ENCODE measurements around the gene TLX2. TPM values are rescaled to one million over a fixed set of nuclear protein-coding genes. Genes with fewer than 3 reads are reported as not detected.

The TLX2 gene
- total RNA-seq, 1 experiment from 2014 or later, result 0.68 TPM

GRCh38 chr2:74493546-74493945 is 20.7 kb upstream of the TLX2 start:
- intact Hi-C loops (cut with micrococcal nuclease; ENCODE audit: unreplicated experiment), result no loop called here
- ChIA-PET POLR2A (interaction anchor here (1.2 kb wide), 1 partner anchor 51 kb away, joined by 4 read pairs; no protein-coding TSS in a partner anchor), CTCF (interaction anchor here (0.6 kb wide), 1 partner anchor 11 kb away, joined by 3 read pairs; the partner anchor contains the start of genes CCDC142 and TTC31)
- TF ChIP-seq CTCF (IDR thresholded peaks at IDR 0.05; ENCODE audit: insufficient read depth in 1 of 2, low read depth in 1 of 2, low read length in 1 of 2, severe bottlenecking in 1 of 2, unreplicated experiment in 1 of 2), result no peak
- Mint-ChIP-seq H3K4me1 (ENCODE audit: low read depth, unreplicated experiment) (peaks cover 10% of the 10 kb centered on the region), H3K4me3 (ENCODE audit: unreplicated experiment) (no peak overlapping the region), H3K27me3 (ENCODE audit: insufficient read depth, unreplicated experiment) (no peaks in the 10 kb centered on the region), H3K36me3 (ENCODE audit: insufficient read depth, unreplicated experiment) (peaks cover 42% of the 10 kb centered on the region), H3K27ac (ENCODE audit: unreplicated experiment) (no peak overlapping the region), H3K9me3 (ENCODE audit: unreplicated experiment) (no peaks in the 10 kb centered on the region)
- peaks cover 3% of the 10 kb centered on the region; the same call in 1 of the 2 replicates for H3K36me3 ChIP-seq (ENCODE audit: control insufficient read depth, insufficient read depth, low read length)
- H3K4me3 ChIP-seq (ENCODE audit: low read depth, low read length), result no peak overlapping the region
- no peaks in the 10 kb centered on the region for H3K9me3 ChIP-seq
- no TSS peak for BruUV-seq (replicated peaks)
- H3K27me3 ChIP-seq (replicated peaks; ENCODE audit: control insufficient read depth, insufficient read depth, low read length), result no peaks in the 10 kb centered on the region
- H3K4me1 ChIP-seq, result peaks cover 41% of the 10 kb centered on the region
- DNase-seq, result no peak

GRCh38 chr2:74495440-74495839 is 18.8 kb upstream of the TLX2 start:
- H3K4me3 ChIP-seq (ENCODE audit: low read depth, low read length), result no peak overlapping the region
- Mint-ChIP-seq H3K9me3 (ENCODE audit: unreplicated experiment) (no peaks in the 10 kb centered on the region), H3K4me3 (ENCODE audit: unreplicated experiment) (no peak overlapping the region), H3K4me1 (ENCODE audit: low read depth, unreplicated experiment) (no peaks in the 10 kb centered on the region), H3K27ac (ENCODE audit: unreplicated experiment) (no peak overlapping the region), H3K27me3 (ENCODE audit: insufficient read depth, unreplicated experiment) (no peaks in the 10 kb centered on the region), H3K36me3 (ENCODE audit: insufficient read depth, unreplicated experiment) (peaks cover 44% of the 10 kb centered on the region)
- BruUV-seq (replicated peaks), result no TSS peak
- peaks cover 35% of the 10 kb centered on the region for H3K4me1 ChIP-seq
- no peaks in the 10 kb centered on the region for H3K27me3 ChIP-seq (replicated peaks; ENCODE audit: control insufficient read depth, insufficient read depth, low read length)
- DNase-seq, result no peak
- no peaks in the 10 kb centered on the region for H3K9me3 ChIP-seq
- no peak for TF ChIP-seq CTCF (IDR thresholded peaks at IDR 0.05; ENCODE audit: insufficient read depth in 1 of 2, low read depth in 1 of 2, low read length in 1 of 2, severe bottlenecking in 1 of 2, unreplicated experiment in 1 of 2)
- POLR2A ChIA-PET, result interaction anchor here (0.9 kb wide), 1 partner anchor 37 kb away, joined by 3 read pairs; the partner anchor contains the start of gene WBP1
- intact Hi-C loops (cut with micrococcal nuclease; ENCODE audit: unreplicated experiment), result no loop called here
- peaks cover 3% of the 10 kb centered on the region; the same call in 1 of the 2 replicates for H3K36me3 ChIP-seq (ENCODE audit: control insufficient read depth, insufficient read depth, low read length)
- CTCF ChIA-PET, result no interaction called here

GRCh38 chr2:74496997-74497776 is 17.1 kb upstream of the TLX2 start:
- CTCF ChIA-PET, result interaction anchor here (0.6 kb wide), 1 partner anchor 14 kb away, joined by 3 read pairs; the partner anchor contains the start of genes CCDC142 and TTC31

More at GRCh38 chr2:74496997-74497776, 17.1 kb upstream of the TLX2 start:
- intact Hi-C loops (cut with micrococcal nuclease; ENCODE audit: unreplicated experiment), result no loop called here
- Mint-ChIP-seq H3K36me3 (ENCODE audit: insufficient read depth, unreplicated experiment) (peaks cover 30% of the 10 kb centered on the region), H3K4me3 (ENCODE audit: unreplicated experiment) (peak overlapping the region; percentile 96), H3K9me3 (ENCODE audit: unreplicated experiment) (no peaks in the 10 kb centered on the region), H3K27me3 (ENCODE audit: insufficient read depth, unreplicated experiment) (no peaks in the 10 kb centered on the region), H3K4me1 (ENCODE audit: low read depth, unreplicated experiment) (peaks cover 11% of the 10 kb centered on the region), H3K27ac (ENCODE audit: unreplicated experiment) (no peak overlapping the region)
- Histone ChIP-seq H3K4me1 (peaks cover 42% of the 10 kb centered on the region), H3K27me3 (replicated peaks; ENCODE audit: control insufficient read depth, insufficient read depth, low read length) (no peaks in the 10 kb centered on the region), H3K4me3 (ENCODE audit: low read depth, low read length) (peak overlapping the region; percentile 65), H3K36me3 (ENCODE audit: control insufficient read depth, insufficient read depth, low read length) (peaks cover 1% of the 10 kb centered on the region; the same call in 1 of the 2 replicates), H3K9me3 (no peaks in the 10 kb centered on the region)
- no peak for TF ChIP-seq CTCF (IDR thresholded peaks at IDR 0.05; ENCODE audit: insufficient read depth in 1 of 2, low read depth in 1 of 2, low read length in 1 of 2, severe bottlenecking in 1 of 2, unreplicated experiment in 1 of 2)
- no peak for DNase-seq
- POLR2A ChIA-PET, result no interaction called here
- no TSS peak for BruUV-seq (replicated peaks)

Measured in Caco-2 (cell line).